ENCODE data around the gene SEC31B. TPM values are rescaled to one million over a fixed set of nuclear protein-coding genes. Genes with fewer than 3 reads are reported as not detected.

The SEC31B gene
- total RNA-seq, 1 experiment from 2014 or later, result 6.3 TPM

DNA sequence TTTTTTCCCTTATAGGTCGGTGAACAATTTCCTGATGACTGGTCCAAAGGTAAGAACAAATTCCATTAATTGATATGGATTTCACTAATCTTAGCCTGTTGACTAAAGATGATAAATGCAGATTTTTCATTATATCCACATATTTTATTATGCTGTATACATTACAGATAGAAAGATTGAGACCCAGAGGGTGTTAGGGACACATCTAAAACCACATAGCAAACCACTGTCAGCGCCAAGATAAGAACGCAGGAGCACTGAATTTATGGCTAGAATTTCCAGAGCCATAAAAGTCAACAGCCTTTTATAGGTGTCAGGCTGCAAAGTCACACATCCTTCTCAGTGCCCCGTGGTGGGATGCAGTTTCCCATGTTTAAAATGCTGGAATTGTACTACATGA, 40.6 kb downstream of the SEC31B start:
- Histone ChIP-seq H3K9me3 (ENCODE audit: control insufficient read depth, low read depth, low read length) (no peaks in the 10 kb centered on the region), H2AFZ (ENCODE audit: low read length) (no peak overlapping the region), H3T11ph (ENCODE audit: low read length) (no peak overlapping the region), H3K4ac (ENCODE audit: low read depth, low read length) (no peak overlapping the region), H4K20me1 (ENCODE audit: control insufficient read depth, insufficient read depth, insufficient read length) (no peaks in the 10 kb centered on the region), H3K18ac (ENCODE audit: insufficient read length, low read depth, low read length) (no peak overlapping the region), H3K23me2 (ENCODE audit: insufficient read length, low read depth, low read length, poor library complexity, severe bottlenecking) (peaks cover 8% of the 10 kb centered on the region), H2AK5ac (ENCODE audit: insufficient read length, low read length) (no peak overlapping the region), H3K79me2 (ENCODE audit: insufficient read depth, low read length) (no peaks in the 10 kb centered on the region), H2BK5ac (ENCODE audit: insufficient read length, low read length) (no peak overlapping the region), H3K23ac (ENCODE audit: insufficient read length, low read depth, low read length) (no peak overlapping the region), H4K8ac (replicated peaks; ENCODE audit: insufficient read length, low read depth, low read length) (no peak overlapping the region), H3K4me1 (ENCODE audit: insufficient read depth, low read length) (no peaks in the 10 kb centered on the region; the same call in none of the 2 replicates), H4K91ac (ENCODE audit: insufficient read length, low read depth, low read length) (no peak overlapping the region), H3K14ac (ENCODE audit: insufficient read depth, low read length) (no peak overlapping the region), H4K5ac (ENCODE audit: insufficient read length, low read depth, low read length) (no peak overlapping the region), H3K27ac (ENCODE audit: insufficient read length, low read depth, low read length) (no peak overlapping the region), H3K79me1 (ENCODE audit: insufficient read depth, low read depth, low read length, poor library complexity, severe bottlenecking) (no peaks in the 10 kb centered on the region), H3K4me2 (ENCODE audit: insufficient read depth, insufficient read length, low read length) (no peak overlapping the region), H2BK20ac (ENCODE audit: low read depth, low read length, poor library complexity, severe bottlenecking) (no peak overlapping the region), H2BK120ac (ENCODE audit: low read depth, low read length, poor library complexity, severe bottlenecking) (no peak overlapping the region), H2BK12ac (ENCODE audit: insufficient read length, low read depth, low read length) (no peak overlapping the region), H3K56ac (ENCODE audit: insufficient read length, low read depth, low read length) (no peak overlapping the region), H2BK15ac (ENCODE audit: low read depth, low read length) (no peak overlapping the region), H3K9ac (ENCODE audit: extremely low read depth, insufficient read length, low read length) (no peak overlapping the region), H3K27me3 (ENCODE audit: insufficient read depth, low read length) (peaks cover 35% of the 10 kb centered on the region)
- TF ChIP-seq, protein P1, sequence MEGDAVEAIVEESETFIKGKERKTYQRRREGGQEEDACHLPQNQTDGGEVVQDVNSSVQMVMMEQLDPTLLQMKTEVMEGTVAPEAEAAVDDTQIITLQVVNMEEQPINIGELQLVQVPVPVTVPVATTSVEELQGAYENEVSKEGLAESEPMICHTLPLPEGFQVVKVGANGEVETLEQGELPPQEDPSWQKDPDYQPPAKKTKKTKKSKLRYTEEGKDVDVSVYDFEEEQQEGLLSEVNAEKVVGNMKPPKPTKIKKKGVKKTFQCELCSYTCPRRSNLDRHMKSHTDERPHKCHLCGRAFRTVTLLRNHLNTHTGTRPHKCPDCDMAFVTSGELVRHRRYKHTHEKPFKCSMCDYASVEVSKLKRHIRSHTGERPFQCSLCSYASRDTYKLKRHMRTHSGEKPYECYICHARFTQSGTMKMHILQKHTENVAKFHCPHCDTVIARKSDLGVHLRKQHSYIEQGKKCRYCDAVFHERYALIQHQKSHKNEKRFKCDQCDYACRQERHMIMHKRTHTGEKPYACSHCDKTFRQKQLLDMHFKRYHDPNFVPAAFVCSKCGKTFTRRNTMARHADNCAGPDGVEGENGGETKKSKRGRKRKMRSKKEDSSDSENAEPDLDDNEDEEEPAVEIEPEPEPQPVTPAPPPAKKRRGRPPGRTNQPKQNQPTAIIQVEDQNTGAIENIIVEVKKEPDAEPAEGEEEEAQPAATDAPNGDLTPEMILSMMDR (conservative IDR thresholded peaks at IDR 0.05), result no peak
- no peaks in the 10 kb centered on the region; a peak in 1 of 7 replicates for H3K36me3 Mint-ChIP-seq (ENCODE audit: insufficient read depth in 1 of 3, low read depth in 3 of 3)
- peaks cover 87% of the 10 kb centered on the region for H3K27me3 Mint-ChIP-seq (ENCODE audit: low read depth)
- no peak overlapping the region for H3K4me3 Mint-ChIP-seq
- no peak overlapping the region for H3K27ac Mint-ChIP-seq
- no peak for DNase-seq
- 0 out of 5 replicates have a peak, but pooled peaks cover 0 to 3% of the 10 kb centered on the region in 2 experiments for H3K9me3 Mint-ChIP-seq
- peaks cover 16 to 19% of the 10 kb centered on the region in 2 experiments for H3K4me1 Mint-ChIP-seq
- WGBS (ENCODE audit: extremely low coverage, insufficient read length, low lambda C conversion rate), result no CpG with 5 or more reads among the region's 4 CpGs
